Uterus (tissue), 4 donors: ENCODE results near the gene TMF1. TPM values are rescaled to one million over a fixed set of nuclear protein-coding genes. Genes with fewer than 3 reads are reported as not detected.

Experiments
- DNase-seq, 2 donors: peaks; one replicate each; pipeline ENCODE4 v3.0.0-alpha.2; 2019 to 2020
- H3K27ac ChIP-seq, 2 donors: fragments of 200-600 bp; sonication (generic); 1 replicate in 1 of 2; 2 replicates in 1 of 2; pipeline ENCODE4 v1.5.1; 2016 to 2018
- H3K27me3 ChIP-seq, 2 donors: fragments of 200-600 bp; sonication (generic); one replicate each; pipeline ENCODE4 v1.5.1; 2018 to 2019; ENCODE audit warnings: control low read depth in 1 of 2
- H3K36me3 ChIP-seq, 2 donors: fragments of 200-600 bp; sonication (generic); one replicate each; pipeline ENCODE4 v1.5.1; 2019; ENCODE audit warnings: control low read depth in 1 of 2
- H3K4me1 ChIP-seq, 2 donors: fragments of 200-600 bp; sonication (generic); one replicate each; pipeline ENCODE4 v1.5.1; 2018 to 2019; ENCODE audit warnings: control low read depth in 1 of 2
- H3K4me3 ChIP-seq, 2 donors: fragments of 200-600 bp; sonication (generic); 1 replicate in 1 of 2; 2 replicates in 1 of 2; pipeline ENCODE4 v1.5.1; 2018 to 2019; ENCODE audit warnings: mild to moderate bottlenecking in 1 of 2
- H3K9me3 ChIP-seq, 2 donors: fragments of 200-600 bp; sonication (generic); one replicate each; pipeline ENCODE4 v1.5.1; 2019; ENCODE audit warnings: control low read depth in 1 of 2
- CTCF ChIP-seq, 4 experiments: fragments of 200-600 bp in 2 of 4; fragments of 450-650 bp in 2 of 4; sonication (generic) in 2 of 4; IDR thresholded peaks; one replicate each; pipeline ENCODE4 v1.5.1; 2016 to 2019; ENCODE audit warnings: antibody characterized with exemption in 4 of 4, mild to moderate bottlenecking in 2 of 4, moderate library complexity in 1 of 4
- POLR2A ChIP-seq, 2 donors: fragments of 450-650 bp; IDR thresholded peaks; one replicate each; pipeline ENCODE4 v1.6.1; 2016; ENCODE audit warnings: antibody characterized with exemption in 2 of 2, mild to moderate bottlenecking in 1 of 2, moderate library complexity in 1 of 2
- intact Hi-C: fragments of 100-400 bp; cut with DNase I; formaldehyde crosslinking; loops from one replicate; pipeline ENCODE4 v1.15.1; 2023; ENCODE audit warnings: low total_unique reads
- total RNA-seq, 4 donors: library from RNA; depleted of rRNA in 3 of 4; stranded (reverse); fragments of >200 nt in 3 of 4; gene quantifications; one replicate each; pipeline versions ENCODE4 v1.1.0 to v1.2.4, GENCODE V29; 2014 to 2023
- donor health status: DM: yes; HTN: yes; CAD: no.

Gene TMF1
- total RNA-seq, 4 donors from 2014 or later: 24.1 to 69.3 (median 44.9) TPM

DNA sequence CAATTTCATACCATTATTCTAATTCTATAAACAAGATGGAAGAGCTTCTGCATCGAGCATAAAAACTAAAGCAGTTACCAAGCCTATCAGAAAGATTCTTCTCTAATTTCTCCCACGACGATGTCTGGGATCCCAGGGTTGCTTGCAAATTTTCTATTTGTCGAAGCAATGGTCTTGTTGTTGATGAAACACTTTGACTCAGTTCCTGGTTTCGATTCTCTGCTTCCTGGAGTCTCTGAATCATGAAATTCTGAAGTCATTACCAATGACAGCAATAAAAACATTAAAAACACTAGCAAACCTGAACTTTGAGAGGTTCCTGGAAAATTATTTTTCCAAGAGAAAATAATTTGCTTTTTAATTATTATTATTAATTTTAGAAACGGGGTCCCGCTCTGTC is 18.7 kb downstream of the TMF1 start:
- no peak for TF ChIP-seq POLR2A (IDR thresholded peaks at IDR 0.05)
- no peak for TF ChIP-seq CTCF (IDR thresholded peaks at IDR 0.05)
- Histone ChIP-seq H3K9me3 (no peaks in the 10 kb centered on the region), H3K4me1 (no peaks in the 10 kb centered on the region), H3K4me3 (no peak overlapping the region), H3K36me3 (no peaks in the 10 kb centered on the region), H3K27ac (no peak overlapping the region), H3K27me3 (no peaks in the 10 kb centered on the region)
- DNase-seq: no peak
- intact Hi-C loops: no loop called here

DNA sequence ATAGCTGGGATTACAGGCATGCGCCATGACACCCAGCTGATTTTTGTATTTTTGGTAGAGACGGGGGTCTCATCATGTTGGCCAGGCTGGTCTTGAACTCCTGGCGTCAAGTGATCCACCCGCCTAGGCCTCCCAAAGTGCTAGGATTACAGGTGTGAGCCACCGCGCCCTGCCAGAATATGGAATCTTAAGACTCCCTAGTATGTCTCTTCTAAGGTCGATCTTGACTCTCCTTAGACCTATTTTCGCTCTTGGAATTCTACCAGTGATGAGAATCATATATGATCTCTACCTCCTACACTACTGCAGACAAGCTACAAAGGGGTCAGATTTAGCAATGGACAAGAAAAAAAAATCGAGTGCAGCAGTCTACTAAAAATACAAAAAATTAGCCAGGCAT is 19.4 kb downstream of the TMF1 start:
- Histone ChIP-seq H3K27ac (no peak overlapping the region), H3K4me3 (no peak overlapping the region), H3K27me3 (no peaks in the 10 kb centered on the region), H3K36me3 (no peaks in the 10 kb centered on the region), H3K9me3 (no peaks in the 10 kb centered on the region), H3K4me1 (no peaks in the 10 kb centered on the region)
- intact Hi-C loops: no loop called here
- no peak for TF ChIP-seq POLR2A (IDR thresholded peaks at IDR 0.05)
- TF ChIP-seq CTCF (IDR thresholded peaks at IDR 0.05): no peak
- no peak for DNase-seq

DNA sequence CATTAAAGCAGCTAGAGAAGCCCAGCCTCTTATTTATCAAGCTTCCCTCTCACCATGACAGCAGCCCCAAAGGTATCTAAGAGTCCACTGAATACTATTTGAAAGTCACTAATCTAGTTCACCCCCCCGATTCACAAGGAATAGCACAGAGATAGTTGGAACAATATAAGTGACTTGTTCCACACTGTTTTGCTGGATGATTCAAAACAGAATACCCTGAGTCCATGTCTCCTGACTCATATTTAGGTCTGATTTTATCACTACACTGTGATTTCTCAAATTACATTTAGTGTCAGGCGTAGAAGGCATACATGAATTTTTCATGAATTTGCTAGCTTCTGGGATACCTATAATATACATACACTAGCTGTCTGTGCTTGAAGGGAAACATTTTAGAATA is 20.0 kb downstream of the TMF1 start:
- no peaks in the 10 kb centered on the region for H3K27me3 ChIP-seq
- H3K27ac ChIP-seq: no peak overlapping the region
- DNase-seq: no peak
- no peaks in the 10 kb centered on the region for H3K9me3 ChIP-seq
- intact Hi-C loops: no loop called here
- no peak overlapping the region for H3K4me3 ChIP-seq
- H3K4me1 ChIP-seq: no peaks in the 10 kb centered on the region
- TF ChIP-seq CTCF (IDR thresholded peaks at IDR 0.05) (no peak), POLR2A (IDR thresholded peaks at IDR 0.05) (no peak)
- no peaks in the 10 kb centered on the region for H3K36me3 ChIP-seq

DNA sequence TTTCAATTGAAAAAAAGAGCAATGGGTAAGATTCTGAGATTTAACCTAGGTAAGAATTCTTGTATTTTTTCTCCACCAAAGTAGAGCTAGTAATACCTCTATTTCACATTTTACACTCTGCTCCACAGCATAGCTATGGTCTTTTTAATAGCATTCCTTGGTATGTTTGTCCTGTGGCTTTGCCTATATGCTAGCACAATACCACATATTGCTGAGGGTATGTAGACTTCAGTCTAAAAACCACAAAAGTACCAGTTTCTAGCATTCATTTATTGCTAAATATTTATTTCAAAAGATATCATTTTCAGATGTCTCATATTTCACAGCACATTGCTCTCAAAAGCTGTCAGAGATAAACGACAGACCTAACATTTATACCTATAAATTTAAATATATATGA is 20.5 kb downstream of the TMF1 start:
- Histone ChIP-seq H3K27me3 (no peaks in the 10 kb centered on the region), H3K4me3 (no peak overlapping the region), H3K9me3 (no peaks in the 10 kb centered on the region), H3K27ac (no peak overlapping the region), H3K4me1 (no peaks in the 10 kb centered on the region), H3K36me3 (no peaks in the 10 kb centered on the region)
- no peak for DNase-seq
- intact Hi-C loops: no loop called here
- no peak for TF ChIP-seq POLR2A (IDR thresholded peaks at IDR 0.05)
- no peak for TF ChIP-seq CTCF (IDR thresholded peaks at IDR 0.05)

- DNase-seq: no peak
- Histone ChIP-seq H3K36me3 (no peaks in the 10 kb centered on the region), H3K4me3 (no peak overlapping the region), H3K27me3 (no peaks in the 10 kb centered on the region), H3K9me3 (no peaks in the 10 kb centered on the region), H3K4me1 (no peaks in the 10 kb centered on the region), H3K27ac (no peak overlapping the region)
- TF ChIP-seq CTCF (IDR thresholded peaks at IDR 0.05) (no peak), POLR2A (IDR thresholded peaks at IDR 0.05) (no peak)
- intact Hi-C loops: no loop called here
Observed at GRCh38 chr3:69020857-69021256, 31.3 kb downstream of the TMF1 start.
